CD4-positive, alpha-beta T cell treated with Interleukin-4 for 4 hours (primary cell): ENCODE data around the gene ADD2.

Source experiments
- DNase-seq: peaks from one replicate; pipeline ENCODE4 v3.0.0-alpha.2; 2020

ADD2 gene

GRCh38 chr2:70719231-70719630, 48.8 kb downstream of the ADD2 start:
- no peak for DNase-seq

GRCh38 chr2:70718736-70719135, 49.3 kb downstream of the ADD2 start:
- no peak for DNase-seq

- no peak for DNase-seq
These were observed 49.8 kb downstream of the ADD2 start for GRCh38 chr2:70718241-70718640.

GRCh38 chr2:70717431-70718038, 50.5 kb downstream of the ADD2 start:
- DNase-seq: no peak

- no peak for DNase-seq
These were observed 51.0 kb downstream of the ADD2 start for GRCh38 chr2:70716951-70717350.

GRCh38 chr2:70716131-70716743, 51.8 kb downstream of the ADD2 start:
- no peak for DNase-seq

GRCh38 chr2:70715071-70715985, 52.7 kb downstream of the ADD2 start:
- DNase-seq: no peak

GRCh38 chr2:70714141-70714905, 53.7 kb downstream of the ADD2 start:
- DNase-seq: no peak

- DNase-seq: no peak
These were observed 55.1 kb downstream of the ADD2 start for GRCh38 chr2:70712916-70713315.

- no peak for DNase-seq
These were observed 56.8 kb downstream of the ADD2 start for GRCh38 chr2:70711191-70711590.

- DNase-seq: no peak
These were observed 57.8 kb downstream of the ADD2 start for GRCh38 chr2:70710038-70710690.

GRCh38 chr2:70709275-70710037, 58.5 kb downstream of the ADD2 start:
- no peak for DNase-seq

GRCh38 chr2:70708376-70709199, 59.4 kb downstream of the ADD2 start:
- DNase-seq: no peak

GRCh38 chr2:70707706-70708105, 60.3 kb downstream of the ADD2 start:
- DNase-seq: no peak

- no peak for DNase-seq
These were observed 61.8 kb downstream of the ADD2 start for GRCh38 chr2:70706026-70706795.

- DNase-seq: no peak
These were observed 62.7 kb downstream of the ADD2 start for GRCh38 chr2:70705160-70705850.

- DNase-seq: no peak
These were observed 64.0 kb downstream of the ADD2 start for GRCh38 chr2:70703900-70704549.

GRCh38 chr2:70702711-70703395, 65.1 kb downstream of the ADD2 start:
- DNase-seq: no peak
